Fibroblast of lung (primary cell): ENCODE results near the gene PPP1CB. TPM values are rescaled to one million over a fixed set of nuclear protein-coding genes. Genes with fewer than 3 reads are reported as not detected.

Experiments used
- DNase-seq, 2 donors: peaks; one replicate each; pipeline versions ENCODE4 v3.0.0 to v3.0.0-alpha.2; 2010; ENCODE audit warnings: low read depth in 2 of 2
- H2AFZ ChIP-seq: 2 replicates; pipeline ENCODE4 v1.5.1; 2012; ENCODE audit warnings: low read length, control low read depth, inconsistent platforms
- H3K27ac ChIP-seq: 2 replicates; pipeline ENCODE4 v1.5.1; 2011; ENCODE audit warnings: low read length, control low read depth; ENCODE audit not compliant: insufficient read depth
- H3K27me3 ChIP-seq: 2 replicates; pipeline ENCODE4 v1.5.1; 2011; ENCODE audit warnings: mild to moderate bottlenecking, low read length; ENCODE audit not compliant: control insufficient read depth, insufficient read depth
- H3K36me3 ChIP-seq: 2 replicates; pipeline ENCODE4 v1.5.1; 2011; ENCODE audit warnings: low read length; ENCODE audit not compliant: control insufficient read depth, insufficient read depth
- H3K4me1 ChIP-seq: 2 replicates; pipeline ENCODE4 v1.5.1; 2011; ENCODE audit warnings: low read length; ENCODE audit not compliant: control insufficient read depth, insufficient read depth; ENCODE audit errors: extremely low read depth
- H3K4me2 ChIP-seq: 2 replicates; pipeline ENCODE4 v1.5.1; 2011; ENCODE audit warnings: low read length, control low read depth; ENCODE audit not compliant: insufficient read depth; ENCODE audit errors: extremely low read depth
- H3K4me3 ChIP-seq, 4 experiments: fragments of 200-600 bp in 1 of 4; sonication (generic) in 1 of 4; replicated peaks in 1 of 4; 2 replicates each; pipeline ENCODE4 v1.5.1; 2011 to 2016; ENCODE audit warnings: low read length in 4 of 4, low read depth in 3 of 4, mild to moderate bottlenecking in 3 of 4, control low read depth in 2 of 4, inconsistent platforms in 1 of 4, mixed read lengths in 1 of 4; ENCODE audit not compliant: insufficient read depth in 1 of 4; ENCODE audit errors: control extremely low read depth in 1 of 4
- H3K79me2 ChIP-seq: 2 replicates; pipeline ENCODE4 v1.5.1; 2012; ENCODE audit warnings: mild to moderate bottlenecking, low read length, inconsistent platforms; ENCODE audit not compliant: control insufficient read depth, insufficient read depth
- H3K9ac ChIP-seq: 2 replicates; pipeline ENCODE4 v1.5.1; 2011; ENCODE audit warnings: mild to moderate bottlenecking, low read length, control low read depth; ENCODE audit not compliant: insufficient read depth
- H3K9me3 ChIP-seq: 2 replicates; pipeline ENCODE4 v1.5.1; 2012; ENCODE audit warnings: low read depth, low read length; ENCODE audit not compliant: control insufficient read depth, insufficient read depth
- H4K20me1 ChIP-seq: 2 replicates; pipeline ENCODE4 v1.5.1; 2011; ENCODE audit warnings: low read length; ENCODE audit not compliant: control insufficient read depth, insufficient read depth; ENCODE audit errors: extremely low read depth
- CTCF ChIP-seq, 2 donors: IDR thresholded peaks in 1 of 2; conservative IDR thresholded peaks in 1 of 2; 1 replicate in 1 of 2; 2 replicates in 1 of 2; pipeline ENCODE4 v1.5.1; 2011 to 2012; ENCODE audit warnings: low read length in 2 of 2, control low read depth in 1 of 2, inconsistent platforms in 1 of 2, low read depth in 1 of 2, mild to moderate bottlenecking in 1 of 2
- EZH2 ChIP-seq: IDR thresholded peaks from 2 replicates; pipeline ENCODE4 v1.5.1; 2012; ENCODE audit warnings: low read length, control low read depth, mild to moderate bottlenecking; ENCODE audit errors: missing control alignments
- polyA plus RNA-seq, 2 donors: library from polyadenylated mRNA; depleted of rRNA in 1 of 2; stranded (reverse) in 1 of 2; unstranded in 1 of 2; fragments of >200 nt; gene quantifications; 2 replicates each; pipeline ENCODE4 v1.2.1, GENCODE V29; 2011 to 2012; ENCODE audit warnings: missing spikeins in 1 of 2
- total RNA-seq: library from RNA; depleted of rRNA; stranded (reverse); fragments of >200 nt; gene quantifications from 2 replicates; pipeline ENCODE4 v1.2.1, GENCODE V29; 2014

Gene PPP1CB
- total and polyA plus RNA-seq, 2 donors (not counting 1 experiment from before 2014, with no cell fraction given), result 172 to 179 TPM

GRCh38 chr2:28766070-28766469, 14.4 kb downstream of the PPP1CB start:
- H3K4me3 ChIP-seq, result no peak overlapping the region
- no peak for DNase-seq
- no peaks in the 10 kb centered on the region for H3K36me3 ChIP-seq
- H3K79me2 ChIP-seq, result peaks cover 96% of the 10 kb centered on the region
- peaks cover 13% of the 10 kb centered on the region for H4K20me1 ChIP-seq
- TF ChIP-seq CTCF (conservative IDR thresholded peaks at IDR 0.05 in 1 of 2, IDR thresholded peaks at IDR 0.05 in 1 of 2; ENCODE audit: low read depth in 1 of 2, low read length in 2 of 2) (no peak), EZH2 (no peak)
- no peaks in the 10 kb centered on the region for H3K27me3 ChIP-seq
- no peak overlapping the region for H3K9ac ChIP-seq
- H3K27ac ChIP-seq, result no peak overlapping the region
- H3K9me3 ChIP-seq, result no peaks in the 10 kb centered on the region
- H3K4me2 ChIP-seq, result no peak overlapping the region
- H3K4me1 ChIP-seq, result no peaks in the 10 kb centered on the region
- no peak overlapping the region for H2AFZ ChIP-seq

- no peaks in the 10 kb centered on the region for H3K27me3 ChIP-seq
- no peak overlapping the region for H3K4me2 ChIP-seq
- no peaks in the 10 kb centered on the region for H3K36me3 ChIP-seq
- H3K9ac ChIP-seq, result no peak overlapping the region
- no peak overlapping the region for H2AFZ ChIP-seq
- peaks cover 10% of the 10 kb centered on the region for H4K20me1 ChIP-seq
- TF ChIP-seq EZH2 (no peak), CTCF (conservative IDR thresholded peaks at IDR 0.05 in 1 of 2, IDR thresholded peaks at IDR 0.05 in 1 of 2; ENCODE audit: low read depth in 1 of 2, low read length in 2 of 2) (no peak)
- H3K9me3 ChIP-seq, result no peaks in the 10 kb centered on the region
- no peaks in the 10 kb centered on the region for H3K4me1 ChIP-seq
- peaks cover 96% of the 10 kb centered on the region for H3K79me2 ChIP-seq
- no peak overlapping the region for H3K4me3 ChIP-seq
- no peak for DNase-seq
- H3K27ac ChIP-seq, result no peak overlapping the region
Observed at GRCh38 chr2:28767337-28767736, 15.7 kb downstream of the PPP1CB start.

DNA sequence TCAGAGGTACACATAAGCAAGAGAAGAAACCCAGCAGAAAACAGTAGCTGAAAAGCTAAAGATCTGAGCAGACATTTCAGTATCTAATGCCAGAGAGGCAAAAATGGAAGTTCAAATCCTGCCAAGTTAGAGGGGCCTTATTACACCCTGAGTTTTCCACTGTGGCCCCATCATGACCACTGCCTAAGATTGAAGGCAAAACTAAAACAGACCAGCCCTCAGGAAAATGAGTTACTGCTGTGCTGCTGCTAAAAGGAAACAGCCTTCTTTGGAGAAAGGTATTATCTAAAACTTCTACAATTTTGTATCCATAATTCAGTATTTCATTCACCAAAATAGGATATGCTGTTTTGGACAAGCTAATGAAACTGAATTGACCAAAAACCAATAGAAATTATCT, 16.8 kb downstream of the PPP1CB start:
- Histone ChIP-seq H3K4me1 (no peaks in the 10 kb centered on the region), H3K9ac (no peak overlapping the region), H3K36me3 (no peaks in the 10 kb centered on the region), H3K79me2 (peaks cover 96% of the 10 kb centered on the region), H3K9me3 (no peaks in the 10 kb centered on the region), H3K4me2 (no peak overlapping the region), H3K27ac (no peak overlapping the region), H3K27me3 (no peaks in the 10 kb centered on the region), H2AFZ (no peak overlapping the region), H3K4me3 (no peak overlapping the region), H4K20me1 (peaks cover 8% of the 10 kb centered on the region)
- no peak for TF ChIP-seq EZH2
- TF ChIP-seq CTCF (conservative IDR thresholded peaks at IDR 0.05 in 1 of 2, IDR thresholded peaks at IDR 0.05 in 1 of 2; ENCODE audit: low read depth in 1 of 2, low read length in 2 of 2), result no peak
- DNase-seq, result no peak
